Left lung (tissue), 14 donors: ENCODE results near the gene NUCB2. TPM values are rescaled to one million over a fixed set of nuclear protein-coding genes. Genes with fewer than 3 reads are reported as not detected.
"Not testable (repeated sequence)": the region's sequence is repeated elsewhere in the genome, so short reads cannot be mapped to it uniquely, and the experiment has no call there.

Experiments
- ATAC-seq: fragments of 200-7000 bp; cut with Tn5 transposase; one replicate; pipeline ENCODE4 v1.9.1; 2020; ENCODE audit warnings: moderate library complexity
- DNase-seq, 4 donors: peaks; one replicate each; pipeline ENCODE4 v3.0.0-alpha.2; 2013 to 2020
- H3K27ac ChIP-seq, 2 donors: fragments of 200-600 bp; sonication (generic) in 1 of 2; one replicate each; pipeline versions ENCODE4 v1.5.0 to v1.8.0; 2020 to 2021
- H3K27me3 ChIP-seq, 2 donors: fragments of 200-600 bp; sonication (generic) in 1 of 2; one replicate each; pipeline versions ENCODE4 v1.5.0 to v1.8.0; 2020 to 2021
- H3K36me3 ChIP-seq, 2 donors: fragments of 200-600 bp; sonication (generic) in 1 of 2; one replicate each; pipeline versions ENCODE4 v1.5.0 to v1.8.0; 2020 to 2021
- H3K4me1 ChIP-seq, 2 donors: fragments of 200-600 bp; one replicate each; pipeline ENCODE4 v1.8.0; 2021
- H3K4me3 ChIP-seq, 2 donors: fragments of 200-600 bp; sonication (generic) in 1 of 2; one replicate each; pipeline versions ENCODE4 v1.5.0 to v1.8.0; 2020 to 2021; ENCODE audit warnings: mild to moderate bottlenecking in 1 of 2
- H3K9me3 ChIP-seq, 2 donors: fragments of 200-600 bp; sonication (generic) in 1 of 2; one replicate each; pipeline versions ENCODE4 v1.5.0 to v1.8.0; 2020 to 2021
- intact Hi-C, 2 donors: fragments of 100-400 bp; cut with DNase I; formaldehyde crosslinking; loops; one replicate each; pipeline versions ENCODE4 v1.11.2 to v1.14.2; 2022
- long read RNA-seq, 12 donors: library from polyadenylated mRNA in 2 of 12; unstranded in 2 of 12; transcript quantifications; one replicate each; pipeline ENCODE4 v2.0.0 and lab custom pipeline, GENCODE V29; 2019 to 2026
- polyA plus RNA-seq, 6 donors: library from polyadenylated mRNA; unstranded; fragments of 120-200 nt; gene quantifications; one replicate each; pipeline ENCODE4 v1.2.1, GENCODE V29; 2013; ENCODE audit not compliant: insufficient read length in 6 of 6
- total RNA-seq, 2 donors: library from RNA; stranded (reverse); fragmentation: NEBNext Ultra II Directional; extraction: Animal tissue kit (Norgen Biotek cat#: 25700); gene quantifications; one replicate each; pipeline ENCODE4 v1.2.1, GENCODE V29; 2021
- TF ChIP-seq, protein P1 (sequence below), 2 donors: fragments of 200-600 bp; sonication (generic) in 1 of 2; IDR thresholded peaks; one replicate each; pipeline versions ENCODE4 v1.5.0 to v1.8.0; 2021; ENCODE audit warnings: antibody characterized with exemption in 2 of 2
- donor health status: DM: no; HTN: yes; CAD: no.
- donor health status: DM: no; HTN: no; CAD: no.

Gene NUCB2
- total RNA-seq, result 100 to 1,000 TPM; 125 to 132 TPM
- 10 to 100 TPM; 77.3 to 93.8 (median 91.4) TPM for polyA plus RNA-seq
- long read RNA-seq, donor 1, transcript NUCB2-208 (14 exons, 2,274 nt), result major isoform, 9 of 81 reads
- long read RNA-seq, donor 1, partial matches to known transcripts, result 68 of 81 reads
- long read RNA-seq, donor 1, other reads (novel, unspliced or antisense), result 0 of 81 reads
- long read RNA-seq, donor 2, transcript NUCB2-208 (14 exons, 2,274 nt), result major isoform, 5 of 52 reads
- long read RNA-seq, donor 2, partial matches to known transcripts, result 44 of 52 reads
- long read RNA-seq, donor 2, other reads (novel, unspliced or antisense), result 0 of 52 reads
- long read RNA-seq, donor 3, partial matches to known transcripts, result 48 of 52 reads
- long read RNA-seq, donor 3, other reads (novel, unspliced or antisense), result 0 of 52 reads
- long read RNA-seq, donor 4, partial matches to known transcripts, result 52 of 73 reads
- long read RNA-seq, donor 4, other reads (novel, unspliced or antisense), result 17 of 73 reads
- long read RNA-seq, donor 5, transcript NUCB2-208 (14 exons, 2,274 nt), result major isoform, 6 of 60 reads
- long read RNA-seq, donor 5, partial matches to known transcripts, result 50 of 60 reads
- long read RNA-seq, donor 5, other reads (novel, unspliced or antisense), result 0 of 60 reads
- long read RNA-seq, donor 6, transcript NUCB2-208 (14 exons, 2,274 nt), result major isoform, 7 of 82 reads
- long read RNA-seq, donor 6, partial matches to known transcripts, result 67 of 82 reads
- long read RNA-seq, donor 6, other reads (novel, unspliced or antisense), result 6 of 82 reads
- long read RNA-seq, donor 7, transcript NUCB2-208 (14 exons, 2,274 nt), result major isoform, 6 of 43 reads
- long read RNA-seq, donor 7, partial matches to known transcripts, result 37 of 43 reads
- long read RNA-seq, donor 7, other reads (novel, unspliced or antisense), result 0 of 43 reads
- long read RNA-seq, donor 8, transcript NUCB2-208 (14 exons, 2,274 nt), result major isoform, 7 of 41 reads
- long read RNA-seq, donor 8, partial matches to known transcripts, result 33 of 41 reads
- long read RNA-seq, donor 8, other reads (novel, unspliced or antisense), result 0 of 41 reads
- long read RNA-seq, donor 9, result 0 reads
- long read RNA-seq, donor 10, partial matches to known transcripts, result 51 of 80 reads
- long read RNA-seq, donor 10, other reads (novel, unspliced or antisense), result 25 of 80 reads
- long read RNA-seq, donor 11, transcript NUCB2-208 (14 exons, 2,274 nt), result major isoform, 5 of 45 reads
- long read RNA-seq, donor 11, partial matches to known transcripts, result 33 of 45 reads
- long read RNA-seq, donor 11, other reads (novel, unspliced or antisense), result 6 of 45 reads
- long read RNA-seq, donor 12, transcript NUCB2-208 (14 exons, 2,274 nt), result major isoform, 5 of 50 reads
- long read RNA-seq, donor 12, partial matches to known transcripts, result 43 of 50 reads
- long read RNA-seq, donor 12, other reads (novel, unspliced or antisense), result 0 of 50 reads

- ATAC-seq, result peak; percentile 98
- intact Hi-C loops, result no loop called here
- DNase-seq, result peak; percentile 96 to 99 (median 98)
- Histone ChIP-seq H3K36me3 (no peaks in the 10 kb centered on the region), H3K4me3 (peak within 1 kb of the TSS; percentile 86 to 95), H3K27me3 (no peaks in the 10 kb centered on the region), H3K4me1 (peaks cover 0 to 50% of the 10 kb centered on the region in 2 donors), H3K27ac (peak within 1 kb of the TSS; percentile 90 to 92), H3K9me3 (no peaks in the 10 kb centered on the region)
- TF ChIP-seq, protein P1, sequence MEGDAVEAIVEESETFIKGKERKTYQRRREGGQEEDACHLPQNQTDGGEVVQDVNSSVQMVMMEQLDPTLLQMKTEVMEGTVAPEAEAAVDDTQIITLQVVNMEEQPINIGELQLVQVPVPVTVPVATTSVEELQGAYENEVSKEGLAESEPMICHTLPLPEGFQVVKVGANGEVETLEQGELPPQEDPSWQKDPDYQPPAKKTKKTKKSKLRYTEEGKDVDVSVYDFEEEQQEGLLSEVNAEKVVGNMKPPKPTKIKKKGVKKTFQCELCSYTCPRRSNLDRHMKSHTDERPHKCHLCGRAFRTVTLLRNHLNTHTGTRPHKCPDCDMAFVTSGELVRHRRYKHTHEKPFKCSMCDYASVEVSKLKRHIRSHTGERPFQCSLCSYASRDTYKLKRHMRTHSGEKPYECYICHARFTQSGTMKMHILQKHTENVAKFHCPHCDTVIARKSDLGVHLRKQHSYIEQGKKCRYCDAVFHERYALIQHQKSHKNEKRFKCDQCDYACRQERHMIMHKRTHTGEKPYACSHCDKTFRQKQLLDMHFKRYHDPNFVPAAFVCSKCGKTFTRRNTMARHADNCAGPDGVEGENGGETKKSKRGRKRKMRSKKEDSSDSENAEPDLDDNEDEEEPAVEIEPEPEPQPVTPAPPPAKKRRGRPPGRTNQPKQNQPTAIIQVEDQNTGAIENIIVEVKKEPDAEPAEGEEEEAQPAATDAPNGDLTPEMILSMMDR (IDR thresholded peaks at IDR 0.05), result no peak
Measured at GRCh38 chr11:17276236-17277023, at the start of gene NUCB2. TSS of gene NUCB2 (plus strand) at chr11:17276739. CDS start at chr11:17295324, 18,585 bp downstream.

DNA sequence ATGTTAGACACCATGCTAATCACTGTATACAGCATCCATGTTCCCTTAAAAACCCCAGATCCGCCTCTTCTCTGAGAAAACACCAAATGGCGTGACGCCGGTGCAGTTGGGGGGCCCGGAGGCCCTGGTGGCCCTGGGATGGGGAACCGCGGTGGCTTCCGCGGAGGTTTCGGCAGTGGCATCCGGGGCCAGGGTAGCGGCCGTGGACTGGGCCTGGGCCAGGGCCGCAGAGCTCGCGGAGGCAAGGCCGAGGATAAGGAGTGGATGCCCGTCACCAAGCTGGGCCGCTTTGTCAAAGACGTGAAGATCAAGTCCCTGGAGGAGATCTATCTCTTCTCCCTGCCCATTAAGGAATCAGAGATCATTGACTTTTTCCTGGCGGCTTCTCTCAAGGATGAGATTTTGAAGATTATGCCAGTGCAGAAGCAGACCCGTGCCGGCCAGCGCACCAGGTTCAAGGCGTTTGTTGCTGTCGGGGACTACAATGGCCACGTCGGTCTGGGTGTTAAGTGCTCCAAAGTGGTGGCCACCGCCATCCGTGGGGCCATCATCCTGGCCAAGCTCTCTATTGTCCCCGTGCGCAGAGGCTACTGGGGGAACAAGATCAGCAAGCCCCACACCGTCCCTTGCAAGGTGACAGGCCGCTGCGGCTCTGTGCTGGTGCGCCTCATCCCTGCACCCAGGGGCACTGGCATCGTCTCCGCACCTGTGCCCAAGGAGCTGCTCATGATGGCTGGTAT lies 48.2 kb upstream of the NUCB2 start:
- H3K9me3 ChIP-seq, intact Hi-C loops, H3K36me3 ChIP-seq, DNase-seq, H3K27me3 ChIP-seq, H3K4me3 ChIP-seq, H3K27ac ChIP-seq, ATAC-seq: not testable (repeated sequence)
- peaks cover 0 to 12% of the 10 kb centered on the region in 2 donors for H3K4me1 ChIP-seq

- H3K27me3 ChIP-seq, result no peaks in the 10 kb centered on the region
- ATAC-seq (no peak), DNase-seq (no peak)
- H3K4me1 ChIP-seq, result peaks cover 0 to 12% of the 10 kb centered on the region in 2 donors
- H3K36me3 ChIP-seq, result no peaks in the 10 kb centered on the region
- TF ChIP-seq, protein P1 (IDR thresholded peaks at IDR 0.05), result no peak
- no peak overlapping the region for H3K27ac ChIP-seq
- H3K4me3 ChIP-seq, result no peak overlapping the region
- no peaks in the 10 kb centered on the region for H3K9me3 ChIP-seq
- intact Hi-C loops, result no loop called here
Measured at GRCh38 chr11:17229481-17230152, 46.9 kb upstream of the NUCB2 start.

- peak; percentile 54 for ATAC-seq
- intact Hi-C loops, result no loop called here
- no peak overlapping the region for H3K27ac ChIP-seq
Measured at GRCh38 chr11:17230867-17231851, 45.4 kb upstream of the NUCB2 start.

More at GRCh38 chr11:17230867-17231851, 45.4 kb upstream of the NUCB2 start:
- peaks cover 0 to 12% of the 10 kb centered on the region in 2 donors for H3K4me1 ChIP-seq
- H3K4me3 ChIP-seq, result no peak overlapping the region
- TF ChIP-seq, protein P1 (IDR thresholded peaks at IDR 0.05), result no peak
- H3K36me3 ChIP-seq, result no peaks in the 10 kb centered on the region
- H3K9me3 ChIP-seq, result no peaks in the 10 kb centered on the region
- H3K27me3 ChIP-seq, result no peaks in the 10 kb centered on the region
- no peak for DNase-seq
